GM18508 (cell line): Measurements from ENCODE around the gene SLC13A2.
"Not testable (repeated sequence)": the region's sequence is repeated elsewhere in the genome, so short reads cannot be mapped to it uniquely, and the experiment has no call there.

Experiments used
- ATAC-seq: cut with Tn5 transposase; IDR thresholded peaks from one replicate; pipeline ENCODE4 v1.9.1; 2021; ENCODE audit warnings: moderate number of reproducible peaks; ENCODE audit not compliant: insufficient read depth, unreplicated experiment

The SLC13A2 gene, protein sequence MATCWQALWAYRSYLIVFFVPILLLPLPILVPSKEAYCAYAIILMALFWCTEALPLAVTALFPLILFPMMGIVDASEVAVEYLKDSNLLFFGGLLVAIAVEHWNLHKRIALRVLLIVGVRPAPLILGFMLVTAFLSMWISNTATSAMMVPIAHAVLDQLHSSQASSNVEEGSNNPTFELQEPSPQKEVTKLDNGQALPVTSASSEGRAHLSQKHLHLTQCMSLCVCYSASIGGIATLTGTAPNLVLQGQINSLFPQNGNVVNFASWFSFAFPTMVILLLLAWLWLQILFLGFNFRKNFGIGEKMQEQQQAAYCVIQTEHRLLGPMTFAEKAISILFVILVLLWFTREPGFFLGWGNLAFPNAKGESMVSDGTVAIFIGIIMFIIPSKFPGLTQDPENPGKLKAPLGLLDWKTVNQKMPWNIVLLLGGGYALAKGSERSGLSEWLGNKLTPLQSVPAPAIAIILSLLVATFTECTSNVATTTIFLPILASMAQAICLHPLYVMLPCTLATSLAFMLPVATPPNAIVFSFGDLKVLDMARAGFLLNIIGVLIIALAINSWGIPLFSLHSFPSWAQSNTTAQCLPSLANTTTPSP

DNA sequence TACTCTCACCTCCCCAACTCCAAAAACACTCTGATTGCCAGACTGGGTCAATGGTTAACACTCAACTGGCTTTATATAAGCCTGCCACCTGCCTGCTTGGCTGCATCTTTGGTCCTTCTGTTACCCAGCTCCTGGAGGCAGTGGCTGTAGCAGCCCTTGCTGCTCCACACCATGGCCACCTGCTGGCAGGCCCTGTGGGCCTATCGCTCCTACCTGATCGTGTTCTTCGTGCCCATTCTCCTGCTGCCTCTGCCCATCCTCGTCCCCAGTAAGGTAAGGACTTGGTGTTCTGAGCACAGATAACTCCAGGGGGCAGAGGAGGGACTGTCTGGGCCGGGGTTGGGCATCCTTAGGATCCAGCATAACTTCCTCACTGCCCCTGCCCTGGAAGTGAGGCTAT is at the start of gene SLC13A2:
Gene SLC13A2, plus strand, starts transcription at position 103 of the 400 bp plus-strand sequence. Its CDS starts 69 bp downstream, at position 172.
- no peak for ATAC-seq

DNA sequence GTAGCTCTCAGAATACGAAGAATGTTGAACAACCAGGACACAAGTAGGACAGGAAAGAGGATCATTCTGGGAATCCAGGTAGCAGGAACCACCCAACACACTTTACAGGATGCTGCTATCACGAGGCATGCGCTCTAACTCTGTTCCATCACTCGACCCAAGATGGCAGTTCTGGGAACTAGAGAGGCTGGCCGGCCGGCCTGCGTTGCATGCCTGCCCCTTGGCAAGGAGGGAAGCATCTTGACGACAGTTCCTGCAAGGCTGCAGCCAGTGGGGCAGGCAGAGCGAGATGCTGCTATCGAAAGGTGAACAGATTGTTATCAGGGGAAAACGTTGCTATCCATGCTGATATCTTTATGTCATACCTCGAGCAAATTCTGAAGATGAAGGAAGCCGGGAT is 48.2 kb upstream of the SLC13A2 start:
- no peak for ATAC-seq

DNA sequence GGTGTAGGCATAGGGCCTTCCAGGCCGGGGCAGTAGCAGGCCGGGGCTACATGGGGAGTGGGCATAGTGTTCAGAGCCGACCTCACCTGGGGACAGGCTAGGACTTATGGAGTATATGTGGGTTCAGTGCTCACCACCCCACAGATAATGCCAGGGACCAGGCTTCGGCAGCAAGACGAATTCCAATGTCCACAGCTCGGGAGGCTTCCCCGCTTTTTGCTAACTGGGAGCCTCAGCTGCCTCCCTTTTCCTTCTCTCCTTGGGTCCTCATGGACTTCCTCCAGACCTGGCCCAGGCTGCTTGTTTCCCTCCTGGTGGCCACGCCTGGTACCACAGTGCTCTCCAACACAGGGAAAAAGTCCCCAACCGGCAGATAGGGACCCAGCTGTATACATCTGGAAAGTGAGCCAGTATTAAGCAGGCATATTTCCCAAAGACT is 47.3 kb upstream of the SLC13A2 start:
- no peak for ATAC-seq

DNA sequence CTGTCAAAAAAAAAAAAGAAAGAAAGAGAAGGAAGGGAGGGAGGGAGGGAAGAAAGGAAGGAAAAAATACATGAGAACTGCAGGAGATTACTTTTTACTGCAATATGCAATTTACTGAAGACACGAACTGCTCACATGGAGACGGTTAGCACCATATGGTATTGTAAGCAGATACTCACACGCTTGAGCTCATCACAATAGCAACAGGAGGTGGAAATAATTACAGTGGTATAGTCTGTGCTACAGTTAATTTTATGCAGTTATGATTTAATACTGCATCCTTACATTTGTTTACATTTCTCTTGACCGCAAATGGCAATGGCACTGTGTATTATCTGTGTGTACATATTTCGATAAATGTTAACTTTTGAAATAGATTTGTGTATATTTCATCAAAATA is 46.1 kb upstream of the SLC13A2 start:
- no peak for ATAC-seq

DNA sequence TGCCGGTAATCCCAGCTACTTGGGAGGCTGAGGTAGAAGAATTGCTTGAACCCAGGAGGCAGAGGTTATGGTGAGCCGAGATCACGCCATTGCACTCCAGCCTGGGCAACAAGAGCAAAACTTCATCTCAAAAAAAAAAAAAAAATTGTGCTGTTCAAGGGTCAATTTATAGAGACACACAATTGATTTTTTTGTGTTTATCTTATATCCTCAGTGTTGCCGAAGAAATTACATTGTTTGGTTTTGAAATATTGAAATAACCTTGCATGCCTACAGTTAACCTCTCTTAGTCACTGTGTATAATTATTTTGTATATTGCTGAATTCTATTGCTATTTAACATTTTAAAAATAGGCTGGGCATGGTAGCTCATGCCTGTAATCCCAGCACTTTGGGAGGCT is 45.5 kb upstream of the SLC13A2 start:
- not testable (repeated sequence) for ATAC-seq

DNA sequence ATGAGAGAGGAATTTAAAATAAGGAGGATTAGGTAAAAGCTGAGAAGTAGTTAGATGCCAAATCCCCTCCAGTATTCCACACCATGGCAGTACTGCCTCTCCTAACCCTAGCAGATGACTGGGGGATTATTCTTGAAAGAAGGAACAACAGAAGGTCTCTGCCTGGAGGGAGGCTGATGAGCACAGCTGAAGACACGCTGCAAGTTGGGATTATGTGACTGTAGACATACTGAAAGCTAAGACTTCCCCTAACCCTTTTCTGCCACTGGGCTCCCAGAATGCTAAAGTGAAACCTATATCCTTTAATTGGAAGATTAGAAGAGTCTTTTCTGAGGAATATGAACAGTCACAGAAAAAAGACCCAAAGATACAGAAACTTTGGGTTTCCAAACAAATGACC is 39.7 kb upstream of the SLC13A2 start:
- ATAC-seq, result no peak

DNA sequence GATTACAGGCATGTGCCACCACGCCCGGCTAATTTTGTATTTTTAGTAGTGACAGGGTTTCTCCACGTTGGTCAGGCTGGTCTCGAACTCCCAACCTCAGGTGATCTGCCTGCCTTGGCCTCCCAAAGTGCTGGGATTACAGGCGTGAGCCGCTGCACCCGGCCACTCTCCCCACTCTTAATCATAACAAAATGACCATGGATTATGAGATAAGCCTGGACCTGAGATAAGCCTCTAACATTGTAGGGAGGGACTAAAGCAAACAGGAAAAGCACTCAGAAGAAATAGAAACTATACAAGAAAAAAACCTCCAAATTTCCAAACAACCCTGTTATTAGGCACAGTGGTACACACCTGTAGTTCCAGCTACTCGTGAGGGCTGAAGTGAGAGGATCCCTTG is 39.1 kb upstream of the SLC13A2 start:
- ATAC-seq, result not testable (repeated sequence)

DNA sequence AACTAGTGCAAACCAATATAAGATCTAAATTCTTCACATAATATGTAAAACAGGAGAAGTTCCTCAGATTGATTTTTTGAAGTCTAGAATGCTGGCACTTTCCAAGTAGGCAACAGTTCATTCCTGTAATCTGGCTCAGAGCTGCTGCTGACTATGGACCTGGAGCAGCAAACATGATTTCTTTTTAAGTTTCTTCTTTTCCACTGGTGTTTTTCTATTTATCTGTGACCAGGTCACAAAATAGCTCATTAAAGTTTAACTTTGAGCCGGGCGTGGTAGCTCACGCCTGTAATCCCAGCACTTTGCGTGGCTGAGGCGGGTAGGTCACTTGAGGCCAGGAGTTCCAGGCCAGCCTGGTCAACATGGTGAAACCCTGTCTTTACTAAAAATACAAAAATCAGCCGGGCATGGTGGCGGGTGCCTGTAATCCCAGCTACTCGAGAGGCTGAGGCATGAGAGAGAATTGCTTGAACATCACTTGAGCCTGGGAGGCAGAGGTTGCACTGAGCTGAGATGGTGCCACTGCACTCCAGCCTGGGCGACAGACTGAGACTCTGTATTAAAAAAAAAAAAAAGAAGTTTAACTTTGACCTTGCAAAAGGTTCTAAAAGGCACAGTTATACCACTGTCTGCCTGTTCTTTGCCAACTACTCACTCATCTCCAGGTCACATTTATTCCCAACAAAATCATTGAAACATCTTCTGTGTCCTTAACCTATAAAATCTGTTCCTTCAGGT is 29.4 kb upstream of the SLC13A2 start:
- ATAC-seq, result no peak

DNA sequence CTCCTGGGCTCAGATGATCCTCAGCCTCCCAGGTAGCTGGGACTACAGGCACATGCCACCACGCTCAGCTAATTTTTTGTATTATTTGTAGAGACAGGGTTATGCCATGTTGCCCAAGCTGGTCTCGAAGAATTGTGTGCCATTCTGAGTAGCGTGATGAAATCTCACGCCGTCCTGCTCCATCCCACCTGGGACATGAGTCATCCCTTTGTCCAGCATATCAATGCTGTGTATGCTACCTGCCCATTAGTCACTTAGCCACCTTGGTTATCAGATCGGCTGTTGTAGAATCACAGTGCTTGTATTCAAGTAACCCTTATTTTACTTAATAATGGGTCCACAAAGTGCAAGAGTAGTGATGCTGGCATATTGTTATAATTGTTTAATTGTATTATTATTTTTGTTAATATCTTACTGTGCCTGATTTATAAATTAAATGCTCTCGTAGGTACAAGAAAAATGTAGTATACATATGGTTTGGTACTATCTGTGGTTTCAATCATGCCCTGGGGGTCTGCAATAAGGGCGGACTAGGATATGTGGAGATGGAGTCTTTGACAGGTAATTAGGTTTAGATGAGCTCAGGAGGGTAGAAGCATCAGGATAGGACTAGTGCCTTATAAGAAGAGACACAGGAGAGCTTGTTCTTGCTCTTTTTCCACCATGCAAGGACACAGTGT is 26.6 kb upstream of the SLC13A2 start:
- no peak for ATAC-seq

DNA sequence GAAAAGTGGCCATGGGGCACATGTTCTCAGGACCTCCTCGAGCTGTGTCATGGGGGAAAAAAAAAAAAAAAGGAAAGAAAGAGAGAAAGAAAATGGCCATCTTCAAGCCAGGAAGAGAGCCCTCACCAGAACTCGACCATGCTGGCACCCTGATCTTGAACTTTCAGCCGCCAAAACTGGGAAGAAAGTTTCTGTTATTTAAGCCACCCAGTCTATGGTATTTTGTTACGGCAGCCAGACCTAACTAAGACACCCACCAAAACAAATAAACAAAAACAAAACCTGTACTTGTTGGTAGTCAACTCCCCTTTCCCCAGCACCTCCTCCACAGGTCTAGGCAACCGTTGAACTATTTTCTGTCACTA is 26.1 kb upstream of the SLC13A2 start:
- ATAC-seq, result no peak

DNA sequence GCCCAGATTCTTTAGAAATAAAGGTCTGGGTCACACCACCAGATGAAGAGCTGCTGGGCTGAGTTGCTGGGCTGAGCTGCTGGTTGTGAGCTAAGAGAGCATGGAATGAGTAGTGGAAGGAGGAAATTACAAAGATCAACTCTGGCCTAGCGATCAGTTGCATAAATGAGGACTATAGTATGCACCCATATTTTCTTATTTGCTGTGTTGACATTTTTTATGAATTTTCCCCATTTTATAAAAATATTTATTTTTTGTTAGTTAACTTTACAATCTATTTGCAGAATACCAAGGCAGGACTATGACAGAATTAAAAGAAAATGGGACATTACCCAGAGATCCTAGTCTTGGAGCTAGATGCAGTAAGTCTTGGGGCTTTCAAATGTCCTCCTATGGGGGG is 23.6 kb upstream of the SLC13A2 start:
- ATAC-seq, result no peak

DNA sequence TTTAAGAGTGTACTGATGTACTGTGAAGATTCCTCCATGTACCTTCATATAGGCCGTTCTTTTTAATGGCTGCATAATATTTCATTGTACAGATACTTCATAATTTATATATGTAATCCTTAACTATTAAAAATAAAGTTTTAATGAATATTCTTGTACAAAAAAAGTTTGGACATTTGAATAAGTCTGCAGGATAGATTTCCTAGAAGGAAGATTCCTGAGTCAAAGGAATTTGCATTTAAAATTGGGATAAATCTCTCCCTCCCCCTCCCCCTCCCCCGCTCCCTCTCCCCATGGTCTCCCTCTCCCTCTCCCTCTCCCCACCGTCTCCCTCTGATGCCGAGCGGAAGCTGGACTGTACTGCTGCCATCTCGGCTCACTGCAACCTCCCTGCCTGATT is 15.6 kb upstream of the SLC13A2 start:
- ATAC-seq, result no peak

DNA sequence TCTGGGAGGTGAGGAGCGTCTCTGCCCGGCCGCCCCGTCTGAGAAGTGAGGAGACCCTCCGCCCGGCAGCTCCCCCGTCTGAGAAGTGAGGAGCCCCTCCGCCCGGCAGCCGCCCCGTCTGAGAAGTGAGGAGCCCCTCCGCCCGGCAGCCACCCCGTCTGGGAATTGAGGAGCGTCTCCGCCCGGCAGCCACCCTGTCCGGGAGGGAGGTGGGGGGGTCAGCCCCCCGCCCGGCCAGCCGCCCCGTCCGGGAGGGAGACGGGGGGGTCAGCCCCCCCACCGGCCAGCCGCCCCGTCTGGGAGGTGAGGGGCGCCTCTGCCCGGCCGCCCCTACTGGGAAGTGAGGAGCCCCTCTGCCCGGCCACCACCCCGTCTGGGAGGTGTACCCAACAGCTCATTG is 14.6 kb upstream of the SLC13A2 start:
- not testable (repeated sequence) for ATAC-seq

DNA sequence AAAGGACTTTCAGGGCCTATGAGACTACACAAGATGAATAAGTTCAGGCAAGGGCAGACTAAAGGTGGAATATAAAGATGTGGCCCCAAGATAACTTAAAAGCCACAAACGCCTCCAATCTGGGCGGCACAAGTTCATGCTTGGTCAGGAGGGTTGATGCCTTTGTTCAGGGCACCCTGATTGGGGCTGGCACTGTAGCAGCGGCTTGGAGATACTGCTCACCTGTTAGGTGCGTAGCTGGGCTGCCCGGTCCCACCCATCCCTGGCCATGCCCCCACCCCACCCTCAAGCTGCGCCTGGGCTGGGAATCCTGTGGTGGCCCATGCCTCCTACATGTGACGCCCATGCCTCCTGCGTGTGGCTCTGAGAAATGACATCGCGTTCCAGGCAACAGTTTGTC is 12.5 kb upstream of the SLC13A2 start:
- ATAC-seq, result no peak

DNA sequence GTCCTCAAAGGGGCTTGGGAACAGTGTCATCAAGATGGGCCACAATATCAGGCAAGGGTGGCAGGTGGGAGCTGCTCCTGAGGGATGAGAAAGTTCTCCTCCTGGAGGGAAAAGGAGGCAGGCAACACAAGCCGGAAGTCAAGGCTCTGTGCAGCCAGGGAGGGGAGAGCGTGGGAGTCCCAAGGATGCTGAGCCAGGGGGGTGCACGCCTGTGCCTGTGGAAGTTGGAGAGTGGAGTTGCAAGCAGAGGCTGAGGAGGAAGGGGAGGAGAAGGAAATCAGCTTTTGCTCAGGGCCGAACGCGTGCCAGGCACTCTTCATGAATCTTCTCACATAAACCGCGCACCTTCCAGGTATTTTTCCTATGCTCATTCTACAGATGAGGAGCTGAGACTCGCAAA is 7.4 kb upstream of the SLC13A2 start:
- ATAC-seq, result no peak

DNA sequence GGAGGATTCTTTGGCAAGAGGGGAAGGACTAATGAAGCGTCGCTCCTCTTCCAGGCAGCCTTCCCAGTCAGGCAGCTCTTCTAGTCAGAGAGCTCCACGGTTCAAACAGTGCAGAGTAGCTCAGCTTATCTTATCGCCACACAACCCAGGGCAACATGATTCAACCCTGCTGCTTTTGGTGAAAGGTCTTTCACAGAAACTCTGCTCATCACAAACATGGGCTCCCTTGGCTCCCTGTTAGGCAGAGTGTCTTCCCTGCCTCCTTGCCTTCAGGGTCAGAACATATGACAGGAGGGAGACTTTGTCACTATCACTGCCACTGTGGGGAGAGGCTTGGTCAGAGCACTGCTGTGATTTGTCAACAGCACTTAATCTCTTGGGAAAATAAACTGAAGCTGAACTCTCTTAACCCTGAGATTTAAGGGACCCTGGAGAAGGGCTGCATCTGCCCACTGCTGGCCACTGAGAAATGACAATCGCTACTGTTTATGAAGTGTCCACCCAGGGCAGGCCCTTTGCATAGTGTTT is 6.9 kb upstream of the SLC13A2 start:
- ATAC-seq, result no peak

DNA sequence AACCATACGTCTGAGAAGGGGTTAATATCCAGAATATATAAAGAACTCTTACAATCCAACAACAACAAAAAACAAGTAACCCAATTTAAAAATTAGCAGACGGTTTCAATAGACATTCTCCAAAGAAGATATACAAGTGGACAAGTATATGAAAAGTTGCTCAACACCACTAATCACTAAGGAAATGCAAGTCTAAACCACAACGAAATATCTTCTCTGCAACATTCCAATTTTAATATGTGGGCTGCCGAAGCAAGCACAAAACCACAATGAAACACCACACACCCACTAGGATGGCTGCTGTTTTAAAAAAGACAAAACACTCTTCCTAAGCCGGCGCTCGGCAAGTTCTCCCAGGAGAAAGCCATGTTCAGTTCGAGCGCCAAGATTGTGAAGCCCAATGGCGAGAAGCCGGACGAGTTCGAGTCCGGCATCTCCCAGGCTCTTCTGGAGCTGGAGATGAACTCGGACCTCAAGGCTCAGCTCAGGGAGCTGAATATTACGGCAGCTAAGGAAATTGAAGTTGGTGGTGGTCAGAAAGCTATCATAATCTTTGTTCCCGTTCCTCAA is 5.9 kb upstream of the SLC13A2 start:
- no peak for ATAC-seq

DNA sequence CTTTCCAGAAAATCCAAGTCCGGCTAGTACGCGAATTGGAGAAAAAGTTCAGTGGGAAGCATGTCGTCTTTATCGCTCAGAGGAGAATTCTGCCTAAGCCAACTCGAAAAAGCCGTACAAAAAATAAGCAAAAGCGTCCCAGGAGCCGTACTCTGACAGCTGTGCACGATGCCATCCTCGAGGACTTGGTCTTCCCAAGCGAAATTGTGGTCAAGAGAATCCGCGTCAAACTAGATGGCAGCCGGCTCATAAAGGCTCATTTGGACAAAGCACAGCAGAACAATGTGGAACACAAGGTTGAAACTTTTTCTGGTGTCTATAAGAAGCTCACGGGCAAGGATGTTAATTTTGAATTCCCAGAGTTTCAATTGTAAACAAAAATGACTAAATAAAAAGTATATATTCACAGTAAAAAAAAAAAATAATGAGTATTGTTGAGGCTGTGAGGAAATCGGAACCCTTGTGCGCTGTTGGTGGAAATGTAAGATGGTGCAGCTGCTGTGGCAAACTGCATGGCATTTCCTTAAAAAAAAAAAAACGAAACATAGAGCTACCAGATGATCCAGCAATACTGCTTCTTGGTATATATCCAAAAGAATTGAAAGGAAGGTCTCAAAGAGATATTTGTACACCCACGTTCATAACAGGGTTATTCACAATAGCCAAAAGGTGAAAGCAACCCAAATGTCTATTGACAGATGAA is 5.3 kb upstream of the SLC13A2 start:
- not testable (repeated sequence) for ATAC-seq

DNA sequence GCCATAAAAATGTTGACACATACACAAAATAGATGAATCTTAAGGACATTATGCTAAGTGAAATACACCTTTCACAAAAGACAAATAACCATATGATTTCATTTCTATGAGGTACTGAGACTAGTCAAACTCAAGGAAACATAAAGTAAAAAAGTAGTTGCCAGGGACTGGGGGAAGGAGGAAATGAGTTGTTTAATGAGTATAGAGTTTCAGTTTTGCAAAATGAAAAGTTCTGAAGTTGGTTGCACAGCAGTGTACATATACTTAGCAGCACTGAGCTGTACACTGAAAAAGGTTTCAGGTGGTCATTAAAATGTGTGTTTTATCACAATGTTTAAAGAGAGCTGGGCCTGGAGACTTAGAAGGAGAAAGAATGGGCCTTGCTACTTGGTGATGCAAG is 4.7 kb upstream of the SLC13A2 start:
- no peak for ATAC-seq

DNA sequence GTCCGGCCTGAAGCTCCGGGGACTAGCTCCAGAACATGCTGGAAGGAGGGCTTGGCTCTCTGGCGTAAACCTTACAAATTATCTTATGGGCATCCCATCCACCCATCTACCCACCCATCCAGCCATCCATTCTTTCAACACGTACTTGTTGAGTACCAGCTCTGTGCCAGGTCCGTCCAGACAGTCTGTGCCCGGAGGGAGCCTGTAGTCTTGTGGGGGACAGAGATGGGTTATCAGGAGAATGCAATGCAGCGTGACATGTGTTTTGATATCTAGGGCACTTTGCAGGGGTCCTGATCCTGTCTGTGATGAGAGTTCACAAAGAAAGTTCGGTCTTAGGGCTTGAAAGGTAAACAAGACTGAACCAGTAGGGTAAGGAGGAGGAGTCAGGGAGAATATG is 4.1 kb upstream of the SLC13A2 start:
- ATAC-seq, result no peak
